GM23248 (cell line): ENCODE data around the gene C4orf51. TPM values are rescaled to one million over a fixed set of nuclear protein-coding genes. Genes with fewer than 3 reads are reported as not detected.

ENCODE experiments used
- DNase-seq: peaks from one replicate; pipeline ENCODE4 v3.0.0-alpha.2; 2015
- H2AFZ ChIP-seq: fragments of 200-600 bp; sonication (generic); 2 replicates; pipeline ENCODE4 v1.6.1; 2016; ENCODE audit warnings: antibody characterized with exemption
- H3F3A ChIP-seq: fragments of 200-600 bp; sonication (generic); 2 replicates; pipeline ENCODE4 v1.6.1; 2016; ENCODE audit warnings: mild to moderate bottlenecking, antibody characterized with exemption, mixed run types; ENCODE audit not compliant: insufficient read depth
- H3K27ac ChIP-seq: fragments of 200-600 bp; sonication (generic); 2 replicates; pipeline ENCODE4 v1.5.1; 2016; ENCODE audit warnings: mild to moderate bottlenecking
- H3K27me3 ChIP-seq: fragments of 200-600 bp; sonication (generic); replicated peaks from 2 replicates; pipeline ENCODE4 v1.6.1; 2016; ENCODE audit warnings: mild to moderate bottlenecking; ENCODE audit not compliant: insufficient read depth
- H3K36me3 ChIP-seq: fragments of 200-600 bp; sonication (generic); 2 replicates; pipeline ENCODE4 v1.6.1; 2016; ENCODE audit warnings: low read depth, mild to moderate bottlenecking
- H3K4me1 ChIP-seq: fragments of 200-600 bp; sonication (generic); 2 replicates; pipeline ENCODE4 v1.6.1; 2016; ENCODE audit warnings: mild to moderate bottlenecking; ENCODE audit not compliant: insufficient read depth
- H3K4me2 ChIP-seq: fragments of 200-600 bp; sonication (generic); one replicate; pipeline ENCODE4 v1.6.1; 2016; ENCODE audit warnings: mild to moderate bottlenecking; ENCODE audit not compliant: unreplicated experiment
- H3K4me3 ChIP-seq: fragments of 200-600 bp; sonication (generic); 2 replicates; pipeline ENCODE4 v1.5.1; 2016; ENCODE audit warnings: mild to moderate bottlenecking
- H3K79me2 ChIP-seq: fragments of 200-600 bp; sonication (generic); 2 replicates; pipeline ENCODE4 v1.6.1; 2016; ENCODE audit warnings: mild to moderate bottlenecking; ENCODE audit not compliant: insufficient read depth
- H3K9ac ChIP-seq: fragments of 200-600 bp; sonication (generic); 2 replicates; pipeline ENCODE4 v1.6.1; 2016; ENCODE audit warnings: mild to moderate bottlenecking
- H3K9me2 ChIP-seq: fragments of 200-600 bp; sonication (generic); 2 replicates; pipeline ENCODE4 v1.6.1; 2016; ENCODE audit warnings: mixed run types, mild to moderate bottlenecking, moderate library complexity; ENCODE audit not compliant: insufficient read depth
- H3K9me3 ChIP-seq: fragments of 200-600 bp; sonication (generic); one replicate; pipeline ENCODE4 v1.6.1; 2017; ENCODE audit warnings: low read depth
- H4K20me1 ChIP-seq: fragments of 200-600 bp; sonication (generic); 2 replicates; pipeline ENCODE4 v1.6.0; 2016; ENCODE audit not compliant: insufficient read depth
- EZH2 ChIP-seq: fragments of 200-600 bp; sonication (generic); IDR thresholded peaks from 2 replicates; pipeline ENCODE4 v1.6.1; 2018; ENCODE audit warnings: antibody characterized with exemption, mild to moderate bottlenecking; ENCODE audit not compliant: insufficient read depth, poor library complexity, severe bottlenecking
- EZH2phosphoT487 ChIP-seq: fragments of 200-600 bp; sonication (generic); IDR thresholded peaks from 2 replicates; pipeline ENCODE4 v1.6.1; 2018; ENCODE audit warnings: antibody characterized with exemption, moderate library complexity, mild to moderate bottlenecking, low read depth; ENCODE audit not compliant: insufficient read depth
- WGBS, 2 experiments: methylation state at CpG; one replicate each; pipeline ENCODE4 v1.1.6; 2015 to 2017; ENCODE audit warnings: low lambda C conversion rate in 2 of 2, low coverage in 1 of 2; ENCODE audit errors: missing lambda C conversion rate in 2 of 2; 5-methylcytosine and 5-hydroxymethylcytosine counted together
- in situ Hi-C: fragments of 300-500 bp; cut with MboI; formaldehyde crosslinking; loops from 2 replicates; pipeline ENCODE4 v1.15.0; 2020
- polyA plus RNA-seq: library from polyadenylated mRNA; unstranded; fragments of >200 nt; fragmentation: Nextera tagmentation; extraction: Ambion mirVana; gene quantifications from 2 replicates; pipeline ENCODE4 v1.2.1, GENCODE V29; 2016
- total RNA-seq: library from RNA; depleted of rRNA; stranded (reverse); fragments of >200 nt; shearing (Covaris generic); gene quantifications from 2 replicates; pipeline ENCODE4 v1.2.3, GENCODE V29; 2014

Gene C4orf51
- total and polyA plus RNA-seq, 2 experiments from 2014 or later, result not detected

GRCh38 chr4:145722561-145722960, 42.6 kb downstream of the C4orf51 start:
- H4K20me1 ChIP-seq, result no peaks in the 10 kb centered on the region
- no peaks in the 10 kb centered on the region for H3K27me3 ChIP-seq
- no peaks in the 10 kb centered on the region for H3K4me1 ChIP-seq
- H3K9me2 ChIP-seq, result no peaks in the 10 kb centered on the region
- 86 to 92% methylated on average over 1 of the region's 1 CpG for WGBS, 2 experiments
- no peaks in the 10 kb centered on the region for H3K36me3 ChIP-seq
- H3K9me3 ChIP-seq, result no peaks in the 10 kb centered on the region
- TF ChIP-seq EZH2phosphoT487 (no peak), EZH2 (no peak)
- no peak overlapping the region for H3K4me3 ChIP-seq
- DNase-seq, result no peak
- no peak overlapping the region for H2AFZ ChIP-seq
- H3K9ac ChIP-seq, result no peak overlapping the region
- H3K27ac ChIP-seq, result no peak overlapping the region
- no peaks in the 10 kb centered on the region for H3K79me2 ChIP-seq
- in situ Hi-C loops, result no loop called here
- no peak overlapping the region for H3K4me2 ChIP-seq
- no peaks in the 10 kb centered on the region for H3F3A ChIP-seq

GRCh38 chr4:145723336-145723735, 43.4 kb downstream of the C4orf51 start:
- no peak overlapping the region for H3K27ac ChIP-seq
- H3K4me3 ChIP-seq, result no peak overlapping the region
- H3K4me2 ChIP-seq, result no peak overlapping the region
- H3K36me3 ChIP-seq, result no peaks in the 10 kb centered on the region
- H3K9ac ChIP-seq, result no peak overlapping the region
- H3K79me2 ChIP-seq, result no peaks in the 10 kb centered on the region
- no peaks in the 10 kb centered on the region for H3F3A ChIP-seq
- DNase-seq, result no peak
- no peak overlapping the region for H2AFZ ChIP-seq
- H3K9me3 ChIP-seq, result no peaks in the 10 kb centered on the region
- no peaks in the 10 kb centered on the region for H4K20me1 ChIP-seq
- no peaks in the 10 kb centered on the region for H3K27me3 ChIP-seq
- in situ Hi-C loops, result no loop called here
- H3K4me1 ChIP-seq, result no peaks in the 10 kb centered on the region
- 83 to 87% methylated on average over 2 of the region's 2 CpGs for WGBS, 2 experiments
- H3K9me2 ChIP-seq, result no peaks in the 10 kb centered on the region
- TF ChIP-seq EZH2 (no peak), EZH2phosphoT487 (no peak)

GRCh38 chr4:145730026-145730425, 50.1 kb downstream of the C4orf51 start:
- TF ChIP-seq EZH2phosphoT487, result no peak
- TF ChIP-seq EZH2, result no peak
- DNase-seq, result no peak
- Histone ChIP-seq H3K4me3 (no peak overlapping the region), H3K4me1 (peaks cover 21% of the 10 kb centered on the region), H3K27me3 (no peaks in the 10 kb centered on the region), H3K27ac (no peak overlapping the region), H3F3A (peaks cover 21% of the 10 kb centered on the region), H2AFZ (peak overlapping the region; percentile 29), H3K4me2 (no peak overlapping the region), H3K9me3 (no peaks in the 10 kb centered on the region), H3K9me2 (no peaks in the 10 kb centered on the region), H3K36me3 (no peaks in the 10 kb centered on the region), H3K79me2 (no peaks in the 10 kb centered on the region), H3K9ac (no peak overlapping the region), H4K20me1 (no peaks in the 10 kb centered on the region)
- in situ Hi-C loops, result no loop called here
- WGBS, 2 experiments, result 72 to 74% methylated on average over 5 of the region's 5 CpGs

DNA sequence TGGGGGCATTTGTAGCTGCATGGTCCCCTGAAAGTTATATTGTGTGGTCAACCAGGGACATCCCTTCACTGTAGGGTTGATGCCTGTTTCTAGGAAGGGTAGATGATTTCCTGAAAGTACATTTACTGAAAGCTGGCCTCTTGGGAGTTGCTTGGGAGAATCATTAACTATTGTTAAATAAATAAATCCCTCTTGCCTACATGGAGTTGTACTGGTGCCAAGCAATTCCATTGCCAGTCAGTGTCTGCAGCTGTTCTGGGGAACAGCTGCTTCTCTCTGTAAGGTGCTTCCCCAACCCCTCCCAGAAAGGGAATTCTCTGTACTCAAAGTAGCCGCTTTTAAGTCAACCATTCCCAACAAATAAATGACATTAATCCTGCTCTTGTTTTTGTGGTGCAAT, 51.1 kb downstream of the C4orf51 start:
- Histone ChIP-seq H3K9me2 (no peaks in the 10 kb centered on the region), H3K36me3 (no peaks in the 10 kb centered on the region), H3K4me1 (peaks cover 28% of the 10 kb centered on the region), H2AFZ (no peak overlapping the region), H3K79me2 (no peaks in the 10 kb centered on the region), H4K20me1 (no peaks in the 10 kb centered on the region), H3K27ac (no peak overlapping the region), H3F3A (peaks cover 28% of the 10 kb centered on the region), H3K27me3 (no peaks in the 10 kb centered on the region), H3K4me2 (no peak overlapping the region), H3K4me3 (no peak overlapping the region), H3K9me3 (no peaks in the 10 kb centered on the region), H3K9ac (no peak overlapping the region)
- WGBS, 2 experiments, result 55 to 74% methylated on average over 1 of the region's 1 CpG
- in situ Hi-C loops, result no loop called here
- TF ChIP-seq EZH2phosphoT487, result no peak
- no peak for TF ChIP-seq EZH2
- DNase-seq, result peak; percentile 15
